Caco-2 (cell line): Measurements from ENCODE around the gene TYK2. TPM values are rescaled to one million over a fixed set of nuclear protein-coding genes. Genes with fewer than 3 reads are reported as not detected.

Experiments used
- BruUV-seq: library from RNA; stranded (reverse); fragments of 400-500 nt; replicated peaks from 2 replicates; lab custom pipeline; 2021; lab: Mats Ljungman, UMichigan
- CTCF ChIA-PET: fragments of 300-600 bp; sonication (Branson Sonifier 250); formaldehyde crosslinking; loops from one replicate; lab custom pipeline; 2022; ENCODE audit warnings: antibody characterized with exemption; lab: Charles Lee
- POLR2A ChIA-PET: fragments of 300-600 bp; sonication (Branson Sonifier 250); formaldehyde crosslinking; loops from one replicate; lab custom pipeline; 2022; ENCODE audit warnings: antibody characterized with exemption; lab: Charles Lee
- DNase-seq, 2 experiments: peaks; one replicate each; pipeline versions ENCODE4 v3.0.0 to v3.0.0-alpha.2; 2020 to 2022
- H3K27me3 ChIP-seq: replicated peaks from 2 replicates; pipeline ENCODE4 v1.6.0; 2011; ENCODE audit warnings: low read length; ENCODE audit not compliant: control insufficient read depth, insufficient read depth
- H3K36me3 ChIP-seq: 2 replicates; pipeline ENCODE4 v1.5.1; 2011; ENCODE audit warnings: low read length; ENCODE audit not compliant: control insufficient read depth, insufficient read depth
- H3K4me1 ChIP-seq: fragments of 250-450 bp; sonication (Bioruptor Pico); 2 replicates; pipeline ENCODE4 v1.5.1; 2020; ENCODE audit warnings: mild to moderate bottlenecking
- H3K4me3 ChIP-seq: 2 replicates; pipeline ENCODE4 v1.5.1; 2011; ENCODE audit warnings: low read depth, mild to moderate bottlenecking, control low read depth, low read length
- H3K9me3 ChIP-seq: fragments of 250-450 bp; sonication (Bioruptor Pico); 2 replicates; pipeline ENCODE4 v1.5.1; 2020; ENCODE audit warnings: mild to moderate bottlenecking, moderate library complexity
- H3K27ac Mint-ChIP-seq: one replicate; pipeline ENCODE4 v1.8.0; 2022; ENCODE audit warnings: mixed read lengths; ENCODE audit not compliant: unreplicated experiment
- H3K27me3 Mint-ChIP-seq: one replicate; pipeline ENCODE4 v1.8.0; 2022; ENCODE audit warnings: mixed read lengths; ENCODE audit not compliant: insufficient read depth, unreplicated experiment
- H3K36me3 Mint-ChIP-seq: one replicate; pipeline ENCODE4 v1.8.0; 2022; ENCODE audit warnings: mild to moderate bottlenecking, mixed read lengths; ENCODE audit not compliant: insufficient read depth, unreplicated experiment
- H3K4me1 Mint-ChIP-seq: one replicate; pipeline ENCODE4 v1.8.0; 2022; ENCODE audit warnings: low read depth, mixed read lengths; ENCODE audit not compliant: unreplicated experiment
- H3K4me3 Mint-ChIP-seq: one replicate; pipeline ENCODE4 v1.8.0; 2022; ENCODE audit warnings: mild to moderate bottlenecking, moderate library complexity, mixed read lengths; ENCODE audit not compliant: unreplicated experiment
- H3K9me3 Mint-ChIP-seq: one replicate; pipeline ENCODE4 v1.8.0; 2022; ENCODE audit warnings: mixed read lengths; ENCODE audit not compliant: unreplicated experiment
- CTCF ChIP-seq, 2 experiments: fragments of 200-600 bp in 1 of 2; IDR thresholded peaks; 1 replicate in 1 of 2; 2 replicates in 1 of 2; pipeline versions ENCODE4 v1.5.1 to v1.8.0; 2011 to 2022; ENCODE audit warnings: antibody characterized with exemption in 1 of 2, control low read depth in 1 of 2, inconsistent platforms in 1 of 2, low read depth in 1 of 2, low read length in 1 of 2, mild to moderate bottlenecking in 1 of 2, moderate library complexity in 1 of 2; ENCODE audit not compliant: insufficient read depth in 1 of 2, severe bottlenecking in 1 of 2, unreplicated experiment in 1 of 2
- intact Hi-C: fragments of 100-400 bp; cut with micrococcal nuclease; formaldehyde crosslinking; loops from one replicate; pipeline ENCODE4 v1.10.0; 2022; ENCODE audit not compliant: unreplicated experiment
- total RNA-seq: library from RNA; stranded (reverse); gene quantifications from 2 replicates; pipeline ENCODE4 v1.2.3, GENCODE V29; 2022

Gene TYK2
- total RNA-seq, 1 experiment from 2014 or later = 134 TPM

GRCh38 chr19:10335352-10335985, 44.9 kb downstream of the TYK2 start:
- H3K4me3 ChIP-seq = peak overlapping the region; percentile 79
- peaks cover 6% of the 10 kb centered on the region; the same call in 1 of the 2 replicates for H3K4me1 ChIP-seq
- BruUV-seq = no TSS peak
- no peak for DNase-seq
- peaks cover 5% of the 10 kb centered on the region for H3K4me1 Mint-ChIP-seq
- H3K27ac Mint-ChIP-seq = peak overlapping the region; percentile 65
- peaks cover 27% of the 10 kb centered on the region for H3K36me3 Mint-ChIP-seq
- TF ChIP-seq CTCF (IDR thresholded peaks at IDR 0.05; ENCODE audit: insufficient read depth in 1 of 2, low read depth in 1 of 2, low read length in 1 of 2, severe bottlenecking in 1 of 2, unreplicated experiment in 1 of 2) = no peak
- no peaks in the 10 kb centered on the region for H3K36me3 ChIP-seq
- intact Hi-C loops = no loop called here
- no peaks in the 10 kb centered on the region for H3K9me3 Mint-ChIP-seq
- H3K27me3 ChIP-seq = no peaks in the 10 kb centered on the region
- no peaks in the 10 kb centered on the region for H3K27me3 Mint-ChIP-seq
- H3K4me3 Mint-ChIP-seq = peak overlapping the region; percentile 85
- H3K9me3 ChIP-seq = no peaks in the 10 kb centered on the region
- POLR2A ChIA-PET = no interaction called here
- CTCF ChIA-PET = interaction anchor here (2.3 kb wide), 2 partner anchors 53 to 65 kb away, joined by 19 to 26 read pairs; partner anchors contain the start of gene ICAM1

GRCh38 chr19:10334588-10335351, 45.6 kb downstream of the TYK2 start:
- no TSS peak for BruUV-seq
- Mint-ChIP-seq H3K4me1 (peaks cover 5% of the 10 kb centered on the region), H3K9me3 (no peaks in the 10 kb centered on the region), H3K27me3 (no peaks in the 10 kb centered on the region), H3K4me3 (peak overlapping the region; percentile 85), H3K36me3 (peaks cover 34% of the 10 kb centered on the region), H3K27ac (peak overlapping the region; percentile 65)
- Histone ChIP-seq H3K27me3 (no peaks in the 10 kb centered on the region), H3K4me3 (peak overlapping the region; percentile 79), H3K9me3 (no peaks in the 10 kb centered on the region), H3K4me1 (peaks cover 6% of the 10 kb centered on the region; the same call in 1 of the 2 replicates), H3K36me3 (no peaks in the 10 kb centered on the region)
- POLR2A ChIA-PET = interaction anchor here (0.8 kb wide), 2 partner anchors 46 to 65 kb away, joined by 3 to 5 read pairs; partner anchors contain the start of gene TYK2
- intact Hi-C loops = loop anchor here (5.0 kb wide), 1 partner anchor 47 kb away; the partner anchor contains the start of genes ICAM4 and ICAM5
- CTCF ChIA-PET = interaction anchor here (0.7 to 2.3 kb wide), 7 partner anchors 45 to 501 kb away, joined by 3 to 26 read pairs (median 4); partner anchors contain the start of genes CDC37, ICAM1, ICAM5 and TMED1
- peak; percentile 95 for DNase-seq
- TF ChIP-seq CTCF (IDR thresholded peaks at IDR 0.05; ENCODE audit: insufficient read depth in 1 of 2, low read depth in 1 of 2, low read length in 1 of 2, severe bottlenecking in 1 of 2, unreplicated experiment in 1 of 2) = peak in 1 of 2 experiments; percentile 34
